Gastroesophageal sphincter (tissue), 4 donors: Measurements from ENCODE around the gene MRFAP1L1. TPM values are rescaled to one million over a fixed set of nuclear protein-coding genes. Genes with fewer than 3 reads are reported as not detected.

Experiments used
- ATAC-seq: fragments of 150-250 bp; one replicate; pipeline ENCODE4 v1.9.1; 2016; ENCODE audit warnings: mild to moderate bottlenecking, moderate library complexity
- H3K27ac ChIP-seq, 4 donors: fragments of 200-600 bp; sonication (generic) in 3 of 4; 1 replicate in 3 of 4; 2 replicates in 1 of 4; pipeline ENCODE4 v1.5.1; 2016 to 2019
- H3K27me3 ChIP-seq: fragments of 200-600 bp; sonication (generic); one replicate; pipeline ENCODE4 v1.5.1; 2019
- H3K36me3 ChIP-seq, 2 donors: fragments of 200-600 bp; sonication (generic); one replicate each; pipeline ENCODE4 v1.5.1; 2019; ENCODE audit warnings: control low read depth in 1 of 2
- H3K4me1 ChIP-seq, 3 donors: fragments of 200-600 bp; sonication (generic); 1 replicate in 2 of 3; 2 replicates in 1 of 3; pipeline ENCODE4 v1.5.1; 2016 to 2019; ENCODE audit warnings: control low read depth in 2 of 3
- H3K4me3 ChIP-seq, 2 donors: fragments of 200-600 bp; sonication (generic); one replicate each; pipeline ENCODE4 v1.5.1; 2019; ENCODE audit warnings: mild to moderate bottlenecking in 1 of 2, moderate library complexity in 1 of 2
- H3K9me3 ChIP-seq, 3 donors: fragments of 200-600 bp; sonication (generic); one replicate each; pipeline ENCODE4 v1.5.1; 2017 to 2019; ENCODE audit warnings: control low read depth in 2 of 3
- EP300 ChIP-seq: sonication (generic); formaldehyde crosslinking; IDR thresholded peaks from one replicate; pipeline ENCODE4 v1.6.1; 2017; ENCODE audit warnings: antibody characterized with exemption, mild to moderate bottlenecking
- POLR2A ChIP-seq, 2 donors: fragments of 450-650 bp; IDR thresholded peaks; one replicate each; pipeline ENCODE4 v1.6.1; 2017; ENCODE audit warnings: antibody characterized with exemption in 2 of 2, mild to moderate bottlenecking in 2 of 2, moderate library complexity in 1 of 2
- POLR2AphosphoS5 ChIP-seq: sonication (generic); formaldehyde crosslinking; IDR thresholded peaks from one replicate; pipeline ENCODE4 v1.6.1; 2017; ENCODE audit warnings: antibody characterized with exemption
- WGBS, 2 donors: methylation state at CpG; one replicate each; pipeline ENCODE4 v1.1.5; 2018; ENCODE audit warnings: low coverage in 1 of 2; 5-methylcytosine and 5-hydroxymethylcytosine counted together
- total RNA-seq, 4 donors: library from RNA; depleted of rRNA; stranded (reverse); fragments of >200 nt; gene quantifications; one replicate each; pipeline ENCODE4 v1.1.0, GENCODE V29; 2016
- TF ChIP-seq, protein P1 (sequence below), 4 experiments: fragments of 200-600 bp in 2 of 4; fragments of 450-650 bp in 2 of 4; sonication (generic) in 1 of 4; IDR thresholded peaks; one replicate each; pipeline ENCODE4 v1.5.1; 2017 to 2019; ENCODE audit warnings: antibody characterized with exemption in 4 of 4, mild to moderate bottlenecking in 2 of 4, moderate library complexity in 2 of 4

The MRFAP1L1 gene
- total RNA-seq, 4 donors from 2014 or later, result 59.2 to 74.1 (median 66.8) TPM

DNA sequence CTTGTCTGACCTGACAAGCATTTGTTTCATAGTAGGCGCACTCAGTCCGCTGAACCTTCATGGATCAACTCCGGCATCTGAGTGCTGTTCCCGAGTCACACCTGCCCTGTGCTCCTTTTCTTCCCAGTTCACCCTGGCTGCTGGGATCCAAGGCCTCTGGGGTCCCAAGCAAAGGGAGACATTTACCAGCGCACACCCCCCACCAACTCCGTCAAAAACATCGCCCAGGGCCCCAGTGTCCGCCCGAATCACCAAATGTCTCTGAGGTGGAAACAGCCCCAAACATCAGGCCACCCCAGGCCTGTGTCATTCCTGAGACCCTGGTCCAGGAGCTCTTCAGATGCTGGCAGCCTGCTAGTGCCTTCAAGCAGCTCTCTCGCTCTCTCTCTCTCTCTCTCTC is 11.5 kb upstream of the MRFAP1L1 start:
- Histone ChIP-seq H3K4me1 (peaks cover 0 to 40% (median 18%) of the 10 kb centered on the region in 3 donors), H3K9me3 (no peaks in the 10 kb centered on the region), H3K36me3 (no peaks in the 10 kb centered on the region), H3K27me3 (no peaks in the 10 kb centered on the region), H3K4me3 (no peak overlapping the region), H3K27ac (no peak overlapping the region)
- WGBS, 2 donors, result 95% methylated on average over 10 of the region's 10 CpGs; no CpG with 5 or more reads in 1 of the 2 donors
- no peak for ATAC-seq
- TF ChIP-seq POLR2AphosphoS5, result no peak
- TF ChIP-seq EP300, result no peak
- TF ChIP-seq, protein P1, sequence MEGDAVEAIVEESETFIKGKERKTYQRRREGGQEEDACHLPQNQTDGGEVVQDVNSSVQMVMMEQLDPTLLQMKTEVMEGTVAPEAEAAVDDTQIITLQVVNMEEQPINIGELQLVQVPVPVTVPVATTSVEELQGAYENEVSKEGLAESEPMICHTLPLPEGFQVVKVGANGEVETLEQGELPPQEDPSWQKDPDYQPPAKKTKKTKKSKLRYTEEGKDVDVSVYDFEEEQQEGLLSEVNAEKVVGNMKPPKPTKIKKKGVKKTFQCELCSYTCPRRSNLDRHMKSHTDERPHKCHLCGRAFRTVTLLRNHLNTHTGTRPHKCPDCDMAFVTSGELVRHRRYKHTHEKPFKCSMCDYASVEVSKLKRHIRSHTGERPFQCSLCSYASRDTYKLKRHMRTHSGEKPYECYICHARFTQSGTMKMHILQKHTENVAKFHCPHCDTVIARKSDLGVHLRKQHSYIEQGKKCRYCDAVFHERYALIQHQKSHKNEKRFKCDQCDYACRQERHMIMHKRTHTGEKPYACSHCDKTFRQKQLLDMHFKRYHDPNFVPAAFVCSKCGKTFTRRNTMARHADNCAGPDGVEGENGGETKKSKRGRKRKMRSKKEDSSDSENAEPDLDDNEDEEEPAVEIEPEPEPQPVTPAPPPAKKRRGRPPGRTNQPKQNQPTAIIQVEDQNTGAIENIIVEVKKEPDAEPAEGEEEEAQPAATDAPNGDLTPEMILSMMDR (IDR thresholded peaks at IDR 0.05), result no peak
- TF ChIP-seq POLR2A (IDR thresholded peaks at IDR 0.05), result no peak

DNA sequence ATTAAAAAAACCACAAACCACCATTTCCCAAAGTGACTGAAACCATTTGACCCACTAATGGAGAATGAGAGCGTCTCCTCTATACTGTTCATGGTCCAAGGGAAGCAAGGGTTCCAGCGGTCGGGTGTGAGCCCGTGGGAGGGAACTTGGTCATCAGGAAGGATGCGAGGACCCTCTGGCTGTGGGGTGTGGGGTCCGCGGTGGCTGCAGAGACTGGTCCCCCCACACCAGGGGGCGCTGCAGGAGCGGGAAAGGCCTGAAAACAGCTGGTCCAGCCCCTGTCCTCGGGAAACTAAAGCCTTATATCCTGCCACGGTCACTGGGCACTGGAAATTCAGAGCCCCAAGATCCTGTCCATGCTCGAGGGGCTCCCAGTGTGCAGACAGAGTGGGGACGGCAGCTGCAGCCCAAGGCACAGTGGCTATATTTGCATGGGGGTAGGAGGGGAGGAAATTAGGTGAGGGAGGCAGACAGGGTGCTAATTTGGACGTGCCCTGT is 10.6 kb upstream of the MRFAP1L1 start:
- Histone ChIP-seq H3K36me3 (no peaks in the 10 kb centered on the region), H3K27ac (peak overlapping the region in 2 of 4 donors; percentile 14 to 26), H3K9me3 (no peaks in the 10 kb centered on the region), H3K4me1 (peaks cover 0 to 44% (median 18%) of the 10 kb centered on the region in 3 donors), H3K27me3 (no peaks in the 10 kb centered on the region), H3K4me3 (no peak overlapping the region)
- TF ChIP-seq POLR2AphosphoS5 (no peak), POLR2A (IDR thresholded peaks at IDR 0.05) (no peak)
- TF ChIP-seq, protein P1 (IDR thresholded peaks at IDR 0.05), result peak in 3 of 4 experiments; percentile 92 to 95 (median 94)
- 5 to 30% methylated on average over 1 to 13 of the region's 14 CpGs for WGBS, 2 donors
- peak; percentile 44 for ATAC-seq

DNA sequence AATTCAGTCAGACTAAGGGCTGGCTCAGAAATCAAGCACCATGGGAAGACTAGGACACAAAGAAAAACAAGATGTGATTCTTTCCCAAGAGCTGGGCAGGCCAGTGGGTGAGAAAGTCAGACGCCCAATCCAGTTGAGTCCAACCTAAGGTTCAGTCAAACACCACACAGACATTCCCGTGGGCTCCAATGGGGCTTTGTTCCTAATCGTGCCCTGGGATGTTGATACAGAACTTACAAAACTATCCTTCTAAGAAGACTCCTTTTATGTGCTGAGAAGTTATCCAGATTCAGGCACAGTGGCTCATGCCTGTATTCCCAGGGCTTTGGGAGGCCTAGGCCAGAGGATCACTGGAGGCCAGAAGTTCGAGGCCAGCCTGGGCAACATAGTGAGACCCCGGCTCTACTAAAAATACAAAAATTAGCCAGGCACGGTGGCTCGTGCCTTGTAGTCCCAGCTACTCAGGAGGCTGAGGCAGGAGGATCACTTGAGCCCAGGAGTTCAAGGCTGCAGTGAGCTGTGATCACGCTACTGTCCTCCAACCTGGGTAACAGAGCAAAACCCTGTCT is 10.0 kb upstream of the MRFAP1L1 start:
- Histone ChIP-seq H3K4me3 (no peak overlapping the region), H3K4me1 (peaks cover 0 to 46% (median 18%) of the 10 kb centered on the region in 3 donors), H3K27ac (peak overlapping the region in 1 of 4 donors; percentile 14), H3K27me3 (no peaks in the 10 kb centered on the region), H3K9me3 (no peaks in the 10 kb centered on the region), H3K36me3 (no peaks in the 10 kb centered on the region)
- TF ChIP-seq POLR2A (IDR thresholded peaks at IDR 0.05) (no peak), EP300 (no peak), POLR2AphosphoS5 (no peak)
- TF ChIP-seq, protein P1 (IDR thresholded peaks at IDR 0.05), result no peak
- 70 to 76% methylated on average over 4 to 8 of the region's 8 CpGs for WGBS, 2 donors
- no peak for ATAC-seq

DNA sequence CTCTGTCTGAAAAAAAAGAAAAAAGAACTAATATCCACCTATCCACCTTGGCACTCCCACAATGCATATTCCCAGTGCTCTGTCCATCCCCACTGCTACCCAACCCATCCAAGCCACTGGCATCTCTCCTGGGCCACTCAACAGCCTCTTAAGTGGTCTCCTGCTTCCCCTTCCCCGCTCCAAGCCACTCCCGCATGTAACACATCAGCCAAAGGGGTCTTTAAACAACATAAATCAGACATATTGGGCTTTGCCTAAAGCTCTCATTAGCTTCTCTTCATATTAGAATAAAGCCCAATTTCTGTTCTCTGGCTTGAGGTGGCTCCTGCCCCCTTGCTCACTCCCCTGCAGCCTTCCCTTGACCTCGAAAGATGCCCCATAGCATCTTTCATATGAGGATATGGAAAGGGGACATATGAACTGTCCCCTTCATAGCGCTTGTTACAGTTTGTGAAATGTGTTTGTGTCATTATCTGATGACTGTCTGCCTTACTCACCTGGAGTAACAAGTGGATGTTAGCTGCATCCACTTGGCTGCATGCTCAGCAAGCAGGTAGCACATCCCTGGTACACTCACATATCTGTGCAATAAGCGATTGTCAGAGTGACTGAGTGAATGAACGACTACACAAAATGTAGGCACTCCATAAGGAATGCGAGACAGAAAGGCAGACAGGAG is 9.4 kb upstream of the MRFAP1L1 start:
- no peaks in the 10 kb centered on the region for H3K9me3 ChIP-seq
- no peaks in the 10 kb centered on the region for H3K27me3 ChIP-seq
- H3K36me3 ChIP-seq, result no peaks in the 10 kb centered on the region
- H3K27ac ChIP-seq, result no peak overlapping the region
- H3K4me1 ChIP-seq, result peaks cover 0 to 46% (median 18%) of the 10 kb centered on the region in 3 donors
- ATAC-seq, result no peak
- 73 to 84% methylated on average over 4 to 7 of the region's 7 CpGs for WGBS, 2 donors
- H3K4me3 ChIP-seq, result no peak overlapping the region
- TF ChIP-seq, protein P1 (IDR thresholded peaks at IDR 0.05), result no peak
- TF ChIP-seq EP300 (no peak), POLR2A (IDR thresholded peaks at IDR 0.05) (no peak), POLR2AphosphoS5 (no peak)
